NCI-H1436 treated with DMSO at 0.1 percent for 48 hours (cell line): ENCODE data around the gene GPR37.

ENCODE experiments used
- DNase-seq: peaks from one replicate; lab custom pipeline; 2025; lab: John Stamatoyannopoulos, UW

The GPR37 gene

GRCh38 chr7:124780056-124780455 lies 14.5 kb upstream of the GPR37 start:
- DNase-seq, result no peak

GRCh38 chr7:124779620-124780019 lies 14.0 kb upstream of the GPR37 start:
- no peak for DNase-seq

- DNase-seq, result no peak
These were observed 13.6 kb upstream of the GPR37 start for GRCh38 chr7:124779194-124779593.

GRCh38 chr7:124777268-124777667 lies 11.7 kb upstream of the GPR37 start:
- no peak for DNase-seq

GRCh38 chr7:124776153-124776552 lies 10.6 kb upstream of the GPR37 start:
- DNase-seq, result no peak

GRCh38 chr7:124775422-124775821 lies 9.8 kb upstream of the GPR37 start:
- no peak for DNase-seq

DNA sequence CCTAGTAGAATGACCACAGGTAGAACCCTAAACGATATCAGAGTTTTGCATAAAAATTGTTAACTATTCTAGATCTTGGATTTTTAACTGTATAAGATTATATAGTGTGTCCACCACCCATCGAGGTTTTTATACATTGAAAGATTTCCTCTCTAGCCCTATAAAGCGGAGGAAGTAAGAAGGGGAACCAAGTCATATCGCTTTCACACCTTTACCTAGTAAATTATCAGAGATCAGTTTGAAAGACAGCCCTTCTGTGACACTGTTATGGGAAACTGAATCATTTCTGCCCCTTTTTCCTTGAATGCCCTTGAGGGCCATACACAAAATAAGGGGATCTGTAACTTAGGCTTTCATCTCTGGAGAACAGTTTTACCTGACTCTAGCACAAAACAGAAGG lies 8.3 kb upstream of the GPR37 start:
- no peak for DNase-seq

DNA sequence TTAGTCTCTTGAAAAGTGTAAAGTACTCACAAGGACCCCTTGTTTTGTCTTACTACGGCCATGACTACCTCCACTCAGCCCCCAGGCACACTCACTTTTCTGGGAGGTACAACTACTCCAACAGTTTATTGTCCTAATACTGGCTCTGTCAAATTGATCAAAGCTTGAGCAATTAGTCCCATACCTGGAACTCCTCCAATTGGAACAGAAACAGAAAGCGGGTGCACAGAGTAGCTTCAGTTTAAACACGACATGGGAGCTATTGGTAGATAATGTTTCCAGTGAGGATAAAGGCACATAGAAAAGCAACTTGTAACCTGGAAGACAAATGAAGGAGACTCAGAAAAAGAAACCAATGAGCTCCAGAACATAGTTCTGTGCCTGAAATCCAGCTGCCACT lies 7.7 kb upstream of the GPR37 start:
- DNase-seq, result no peak

DNA sequence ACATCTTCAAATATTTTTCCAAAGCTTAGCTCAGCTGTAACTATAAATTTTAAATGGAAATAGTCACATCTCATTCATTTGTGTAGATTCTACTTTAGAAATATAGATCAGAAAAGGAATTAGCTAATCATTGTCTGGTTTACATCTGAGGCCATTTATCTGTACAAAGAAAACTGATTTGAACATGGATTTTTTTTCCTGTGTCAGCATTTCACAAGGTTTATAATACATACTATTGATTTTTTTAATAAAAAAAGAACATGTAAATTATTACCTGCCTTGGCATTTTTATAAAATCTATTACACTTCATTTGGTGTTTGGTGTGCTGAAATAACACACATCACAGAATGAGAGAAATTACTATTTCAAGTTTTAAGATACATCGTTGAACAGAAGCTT lies 3.5 kb upstream of the GPR37 start:
- no peak for DNase-seq

DNA sequence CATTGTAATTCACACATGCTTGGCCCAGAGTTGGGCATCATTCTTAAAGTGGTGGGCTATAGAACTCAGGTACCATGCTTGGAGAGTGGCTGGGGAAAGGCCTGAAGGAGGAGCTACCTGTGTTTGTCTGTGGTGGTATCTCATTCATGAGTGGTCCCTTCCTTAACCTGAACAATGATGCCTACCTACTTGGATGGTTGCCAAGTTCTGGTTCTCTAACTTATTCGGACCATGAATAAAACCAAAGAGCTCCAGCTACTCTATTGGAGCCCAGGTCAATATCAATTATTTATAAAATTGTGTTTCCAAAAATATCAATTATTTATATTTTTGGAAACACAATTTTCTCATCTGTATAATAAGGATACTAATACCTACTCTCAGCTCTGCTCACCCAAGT lies 2.9 kb upstream of the GPR37 start:
- no peak for DNase-seq

GRCh38 chr7:124764847-124765400 lies 668 bp downstream of the GPR37 start:
- no peak for DNase-seq

DNA sequence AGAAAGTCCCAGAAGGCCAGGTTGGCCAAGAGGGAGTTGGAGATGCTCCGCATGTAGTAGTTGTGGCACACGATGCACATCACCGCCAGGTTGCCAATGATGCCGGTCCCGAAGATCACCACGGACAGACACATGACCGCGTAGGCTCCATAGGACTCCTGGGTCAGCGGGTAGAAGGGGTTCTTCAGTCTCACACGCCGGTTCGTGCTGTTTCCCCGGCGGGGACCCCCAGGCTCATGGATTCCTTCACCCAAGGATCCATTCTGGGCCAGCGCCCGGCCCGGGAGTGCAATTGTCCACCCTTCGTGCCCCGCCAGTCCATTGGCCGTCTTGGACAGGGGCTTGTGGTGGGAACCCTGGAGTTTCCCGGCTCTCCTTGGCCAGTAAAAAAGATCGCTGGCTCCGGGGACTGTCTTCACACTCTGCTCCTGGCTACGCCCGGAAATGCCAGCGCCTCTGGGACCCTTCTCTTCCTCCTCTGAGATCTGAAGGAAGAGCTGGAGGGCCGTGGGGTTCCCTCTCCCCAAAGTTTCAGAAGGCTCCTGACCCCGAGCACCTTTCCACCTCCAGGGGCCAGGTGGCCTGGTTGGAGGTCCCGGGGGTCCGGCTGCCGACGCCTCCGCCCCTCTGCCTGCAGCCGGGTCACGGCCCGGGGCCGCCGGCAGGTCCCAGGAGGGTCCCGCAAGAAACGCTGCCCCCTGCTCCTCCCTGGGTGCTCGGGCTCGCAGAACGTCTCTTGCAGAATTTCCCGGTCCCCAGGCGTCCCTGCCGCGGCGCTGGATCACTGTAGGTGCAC lies 1.3 kb downstream of the GPR37 start:
- no peak for DNase-seq

DNA sequence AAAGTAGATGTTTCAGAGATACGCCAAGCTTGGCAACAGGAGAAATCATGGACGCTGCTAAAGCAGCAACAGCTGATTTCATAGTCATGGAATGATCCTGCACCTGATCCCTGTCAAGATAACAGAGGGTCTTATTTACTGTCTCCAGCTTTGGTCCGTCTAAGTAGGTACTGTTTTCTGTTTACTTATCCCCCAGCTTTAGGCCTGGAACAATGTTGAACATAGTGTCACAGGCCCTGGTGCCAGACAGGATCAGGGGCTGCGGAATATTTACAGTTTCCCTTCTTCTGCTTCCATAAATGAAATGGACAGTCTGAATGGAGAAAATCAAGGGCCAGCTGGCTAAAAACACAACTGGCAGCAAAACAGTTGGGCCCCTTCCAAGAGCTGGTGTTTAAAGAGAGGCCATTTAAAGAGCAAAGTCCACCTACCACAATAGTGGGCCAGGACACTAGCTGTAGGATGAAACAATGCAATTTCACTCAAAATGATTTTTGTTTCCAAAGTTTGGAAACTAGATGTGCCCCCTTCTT lies 2.9 kb downstream of the GPR37 start:
- DNase-seq, result no peak

DNA sequence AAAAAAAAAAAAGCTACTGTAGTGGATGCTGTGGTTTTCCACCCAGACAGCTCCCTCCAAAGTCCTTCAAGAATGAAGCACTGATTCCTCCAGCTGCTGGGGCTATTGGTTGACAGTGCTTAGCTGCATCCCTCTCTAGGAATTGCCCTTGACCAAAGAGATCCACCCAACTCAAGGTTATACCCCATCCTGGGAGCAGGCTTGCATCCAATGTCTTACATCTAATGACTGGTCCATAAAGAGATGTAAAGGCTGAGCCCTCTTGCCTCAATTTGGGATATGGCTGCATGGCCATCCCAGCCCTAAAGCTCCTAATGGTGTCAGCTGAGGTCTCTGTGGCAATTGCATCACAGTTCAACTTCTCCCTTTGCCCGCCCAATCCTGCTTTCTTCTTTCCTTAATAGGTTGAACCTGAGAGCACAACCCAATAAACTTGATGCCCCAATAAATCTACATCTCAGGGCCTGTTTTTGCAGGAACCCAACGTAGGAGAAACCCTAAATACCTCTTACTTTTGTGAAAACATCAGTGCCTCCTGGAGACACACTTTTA lies 4.4 kb downstream of the GPR37 start:
- no peak for DNase-seq

GRCh38 chr7:124758327-124758726 lies 7.3 kb downstream of the GPR37 start:
- no peak for DNase-seq

GRCh38 chr7:124754576-124755268 lies 10.9 kb downstream of the GPR37 start:
- no peak for DNase-seq

DNA sequence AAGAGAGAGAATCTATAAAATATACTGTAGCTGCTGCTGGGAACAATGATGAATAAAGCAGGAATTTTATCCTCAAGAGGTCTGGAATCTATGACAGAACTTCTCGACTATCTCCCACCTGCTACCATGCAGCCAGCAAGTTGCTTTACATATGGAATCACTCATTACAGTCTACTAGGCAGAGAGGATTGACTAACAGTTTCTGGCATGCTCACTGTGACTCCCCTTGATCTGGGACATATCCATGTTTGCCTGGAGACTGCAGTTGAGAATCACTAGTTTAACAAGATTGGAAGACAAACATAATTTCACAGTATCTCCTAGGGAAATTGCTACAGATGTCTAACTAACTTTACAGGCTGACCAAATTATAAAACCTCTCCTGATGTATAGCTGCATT lies 13.3 kb downstream of the GPR37 start:
- no peak for DNase-seq

DNA sequence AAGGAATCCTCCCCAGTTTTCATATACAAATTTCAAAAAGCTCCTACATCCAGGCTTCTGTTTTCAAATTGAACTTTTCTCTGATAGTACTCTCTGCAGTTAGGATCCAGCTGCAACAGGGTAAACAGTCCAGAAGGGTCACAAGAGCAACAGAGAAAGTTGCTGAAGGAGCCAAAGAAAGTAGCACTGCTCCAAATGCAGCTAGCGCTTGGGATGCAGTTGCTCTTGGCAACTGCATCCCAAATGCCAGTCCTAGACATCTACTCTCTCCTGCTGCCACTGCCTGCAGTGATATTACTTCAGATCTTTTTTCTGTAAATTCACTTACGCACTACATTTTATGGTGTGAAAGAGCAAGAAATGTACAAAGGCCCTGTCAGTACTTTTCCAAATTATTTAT lies 14.6 kb downstream of the GPR37 start:
- no peak for DNase-seq

GRCh38 chr7:124747072-124747471 lies 18.5 kb downstream of the GPR37 start:
- no peak for DNase-seq

DNA sequence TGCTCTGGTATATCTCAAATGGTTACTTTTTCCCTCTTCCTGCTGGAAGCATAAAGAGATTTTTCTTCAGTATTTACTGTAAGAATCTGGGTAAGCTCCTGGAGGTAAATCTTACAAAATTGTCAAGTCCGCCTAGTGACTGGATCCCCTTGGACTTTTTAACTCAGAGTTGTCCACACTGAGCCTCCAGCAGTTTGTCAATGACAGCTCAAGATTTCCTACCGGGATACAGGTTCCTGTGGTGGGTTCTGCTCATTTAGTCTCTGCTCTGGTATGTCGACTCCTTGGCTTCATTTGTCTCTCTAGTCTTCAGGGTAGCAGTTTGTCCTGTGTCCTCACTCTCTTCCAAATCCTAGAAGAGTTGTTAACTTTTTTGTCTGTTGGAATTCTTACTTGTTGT lies 27.0 kb downstream of the GPR37 start:
- DNase-seq, result no peak

- DNase-seq, result no peak
These were observed 27.8 kb downstream of the GPR37 start for GRCh38 chr7:124737760-124738300.

DNA sequence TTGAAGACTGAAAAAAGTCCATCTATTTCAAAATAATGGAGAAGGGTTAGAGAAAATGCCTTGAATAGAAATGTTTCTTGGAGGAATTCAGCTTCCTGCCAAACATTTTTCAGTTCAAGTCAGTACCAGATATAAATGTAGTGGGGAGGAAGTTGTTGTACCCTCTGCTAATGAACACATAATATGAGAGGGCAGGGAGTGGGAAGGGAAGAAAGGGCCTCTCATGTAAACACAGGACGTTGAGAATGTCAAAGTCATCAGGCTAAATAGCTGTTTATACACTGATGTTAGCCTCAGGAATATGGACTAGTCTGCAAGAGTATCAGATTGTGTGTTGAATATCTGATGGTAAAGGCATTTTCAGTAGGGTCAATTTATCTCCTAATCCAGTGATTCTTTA lies 37.0 kb downstream of the GPR37 start:
- no peak for DNase-seq
